GM21723 (cell line): ENCODE measurements around the gene CFAP126.
A peak's percentile ranks its signal among the peaks of the same experiment; 100 is the strongest.
"Not testable (repeated sequence)": the region's sequence is repeated elsewhere in the genome, so short reads cannot be mapped to it uniquely, and the experiment has no call there.

Source experiments
- ATAC-seq: cut with Tn5 transposase; IDR thresholded peaks from one replicate; pipeline ENCODE4 v1.9.1; 2021; ENCODE audit warnings: mild to moderate bottlenecking, moderate library complexity; ENCODE audit not compliant: unreplicated experiment

CFAP126 gene

GRCh38 chr1:161367684-161368400, at the start of gene CFAP126:
TSS of gene CFAP126 (minus strand) at chr1:161367876. CDS start at chr1:161367868, 8 bp downstream.
- peak; percentile 98 for ATAC-seq

- not testable (repeated sequence) for ATAC-seq
Observed at GRCh38 chr1:161413050-161413449, 45.4 kb upstream of the CFAP126 start.

- not testable (repeated sequence) for ATAC-seq
Observed at GRCh38 chr1:161410636-161410970, 42.9 kb upstream of the CFAP126 start.

GRCh38 chr1:161409848-161410635, 42.4 kb upstream of the CFAP126 start:
- peak; percentile 49 for ATAC-seq

GRCh38 chr1:161408429-161409052, 40.9 kb upstream of the CFAP126 start:
- no peak for ATAC-seq

GRCh38 chr1:161407451-161407985, 39.8 kb upstream of the CFAP126 start:
- no peak for ATAC-seq

- not testable (repeated sequence) for ATAC-seq
Observed at GRCh38 chr1:161406551-161406950, 38.9 kb upstream of the CFAP126 start.

GRCh38 chr1:161404051-161404597, 36.4 kb upstream of the CFAP126 start:
- ATAC-seq, result no peak

- no peak for ATAC-seq
Observed at GRCh38 chr1:161402446-161402845, 34.8 kb upstream of the CFAP126 start.

GRCh38 chr1:161399257-161399998, 31.8 kb upstream of the CFAP126 start:
- peak; percentile 76 for ATAC-seq

- ATAC-seq, result no peak
Observed at GRCh38 chr1:161398900-161399256, 31.2 kb upstream of the CFAP126 start.

- ATAC-seq, result not testable (repeated sequence)
Observed at GRCh38 chr1:161397038-161397437, 29.4 kb upstream of the CFAP126 start.

GRCh38 chr1:161393151-161393550, 25.5 kb upstream of the CFAP126 start:
- no peak for ATAC-seq

GRCh38 chr1:161391611-161392010, 23.9 kb upstream of the CFAP126 start:
- no peak for ATAC-seq

- ATAC-seq, result not testable (repeated sequence)
Observed at GRCh38 chr1:161391136-161391535, 23.5 kb upstream of the CFAP126 start.

- ATAC-seq, result peak; percentile 4
Observed at GRCh38 chr1:161390559-161390858, 22.8 kb upstream of the CFAP126 start.

GRCh38 chr1:161389691-161390558, 22.2 kb upstream of the CFAP126 start:
- peak; percentile 79 for ATAC-seq

- not testable (repeated sequence) for ATAC-seq
Observed at GRCh38 chr1:161389158-161389557, 21.5 kb upstream of the CFAP126 start.

GRCh38 chr1:161388639-161389038, 21.0 kb upstream of the CFAP126 start:
- ATAC-seq, result no peak
